ENCODE measurements around the gene LMF2.

The LMF2 gene

DNA sequence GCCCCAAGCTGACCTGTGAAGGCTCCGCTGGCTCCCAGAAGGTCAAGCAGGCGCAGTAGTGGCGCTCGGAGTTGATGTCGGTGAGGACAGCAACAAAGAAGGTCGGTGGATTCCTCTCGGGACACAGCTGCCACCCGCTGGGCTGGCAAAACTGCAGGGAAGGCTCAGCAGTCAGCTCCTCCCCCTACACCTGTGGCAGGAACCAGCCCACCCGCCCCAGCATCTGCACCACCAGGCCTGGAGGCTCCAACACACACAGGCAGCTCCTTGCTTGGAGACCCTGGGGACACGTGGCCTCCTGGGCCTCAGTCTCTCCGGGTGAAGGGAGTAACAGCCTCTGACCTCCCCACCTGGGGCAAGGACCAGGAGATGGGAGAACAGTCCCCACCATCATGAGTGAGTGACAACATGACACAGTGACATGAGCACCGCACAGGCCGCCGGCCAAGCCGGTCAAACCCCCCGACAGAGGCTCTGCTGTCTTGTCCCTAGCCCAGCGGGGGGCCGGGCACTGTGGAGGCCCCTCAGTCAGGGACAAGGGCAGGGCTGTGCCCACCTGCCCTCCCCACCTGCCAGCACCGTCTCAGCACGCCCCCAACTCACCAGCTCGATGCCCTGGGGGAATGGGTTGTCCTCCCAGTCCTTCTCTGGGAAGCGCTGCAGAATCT is 39.6 kb downstream of the LMF2 start:
- no peak for DNase-seq (ENCODE audit: low read depth in 2 of 2, low spot score in 1 of 2)

DNA sequence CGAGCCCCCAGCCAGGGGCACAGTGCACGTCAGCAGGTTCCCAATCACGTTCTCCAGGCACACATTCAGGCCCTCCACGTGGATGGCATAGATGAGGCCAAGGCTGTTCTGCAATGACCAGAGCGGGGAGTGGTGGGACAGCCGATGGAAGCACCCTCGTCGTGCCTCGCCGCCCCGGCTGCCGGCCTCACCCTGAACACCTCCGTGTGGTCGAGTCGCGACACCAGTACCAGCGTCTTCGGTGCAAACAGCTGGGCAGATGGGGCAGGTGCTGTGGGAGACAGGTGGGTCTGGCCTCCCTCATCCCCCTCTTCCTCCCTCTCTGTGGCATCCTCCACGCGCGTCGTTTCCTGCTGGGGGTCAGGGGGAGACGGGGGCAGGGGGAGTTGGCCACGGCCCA is 40.2 kb downstream of the LMF2 start:
- no peak for DNase-seq (ENCODE audit: low read depth in 2 of 2, low spot score in 1 of 2)

DNA sequence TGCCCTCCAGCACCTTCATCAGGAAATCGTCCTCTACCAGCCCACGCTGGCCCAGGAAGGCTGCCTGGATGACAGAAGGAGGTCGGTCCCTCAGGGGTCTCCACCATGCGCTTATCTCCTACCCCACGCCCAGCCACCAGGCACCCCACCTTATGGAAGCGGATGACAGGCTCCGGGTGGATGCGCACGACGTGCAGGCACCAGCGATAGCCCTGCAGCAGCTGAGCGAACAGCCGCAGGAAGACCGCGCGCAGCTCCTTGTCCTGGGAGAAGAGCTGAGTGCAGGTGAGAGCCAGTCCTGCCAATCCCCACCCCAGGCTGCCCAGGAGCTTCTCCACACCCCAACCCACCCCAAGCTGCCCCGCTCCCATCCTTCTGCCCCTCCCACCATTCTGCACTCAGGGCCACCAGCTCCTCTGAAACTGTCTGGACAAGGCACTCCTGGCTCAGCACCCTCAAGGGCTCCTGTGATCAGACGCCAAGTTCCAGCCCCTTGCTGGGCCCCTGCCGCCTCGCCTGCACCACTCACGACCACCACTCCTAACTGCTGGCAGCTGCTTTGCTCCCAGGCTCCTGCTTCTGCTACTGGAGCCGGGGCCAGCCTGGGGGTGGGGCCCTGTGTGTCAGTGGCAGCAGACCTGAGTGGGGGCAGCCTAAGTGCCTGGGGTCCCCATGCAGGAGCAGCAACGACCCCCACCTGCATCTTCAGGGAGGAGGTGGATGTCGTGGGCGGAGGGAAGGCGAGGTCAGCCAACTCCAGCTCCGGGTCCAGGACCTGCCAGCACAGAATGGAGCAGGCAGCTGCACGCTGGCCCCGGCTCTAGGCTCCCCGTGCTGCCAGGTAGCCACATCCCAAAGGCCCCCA is 42.2 kb downstream of the LMF2 start:
- no peak for DNase-seq (ENCODE audit: low read depth in 2 of 2, low spot score in 1 of 2)

DNA sequence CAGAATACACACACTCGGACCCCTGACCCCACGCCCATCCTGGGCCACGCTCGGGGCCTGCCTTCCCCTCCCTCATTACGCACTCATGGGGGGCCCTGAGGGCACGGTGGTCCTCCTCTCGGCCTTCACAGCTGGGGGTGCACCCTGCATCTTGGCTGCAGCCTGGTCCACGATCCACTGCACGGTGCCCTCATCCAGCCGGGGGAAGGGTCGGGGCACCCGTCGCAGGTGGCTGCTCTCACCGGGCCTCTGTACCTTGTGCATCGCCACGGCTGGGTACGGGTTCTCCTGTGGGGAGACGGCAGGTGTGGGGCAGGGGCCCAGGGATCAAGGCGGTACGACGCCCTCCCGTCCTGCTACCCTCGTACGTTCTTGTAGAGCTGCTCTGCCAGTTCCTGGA is 43.1 kb downstream of the LMF2 start:
- DNase-seq (ENCODE audit: low read depth in 2 of 2, low spot score in 1 of 2), result no peak

DNA sequence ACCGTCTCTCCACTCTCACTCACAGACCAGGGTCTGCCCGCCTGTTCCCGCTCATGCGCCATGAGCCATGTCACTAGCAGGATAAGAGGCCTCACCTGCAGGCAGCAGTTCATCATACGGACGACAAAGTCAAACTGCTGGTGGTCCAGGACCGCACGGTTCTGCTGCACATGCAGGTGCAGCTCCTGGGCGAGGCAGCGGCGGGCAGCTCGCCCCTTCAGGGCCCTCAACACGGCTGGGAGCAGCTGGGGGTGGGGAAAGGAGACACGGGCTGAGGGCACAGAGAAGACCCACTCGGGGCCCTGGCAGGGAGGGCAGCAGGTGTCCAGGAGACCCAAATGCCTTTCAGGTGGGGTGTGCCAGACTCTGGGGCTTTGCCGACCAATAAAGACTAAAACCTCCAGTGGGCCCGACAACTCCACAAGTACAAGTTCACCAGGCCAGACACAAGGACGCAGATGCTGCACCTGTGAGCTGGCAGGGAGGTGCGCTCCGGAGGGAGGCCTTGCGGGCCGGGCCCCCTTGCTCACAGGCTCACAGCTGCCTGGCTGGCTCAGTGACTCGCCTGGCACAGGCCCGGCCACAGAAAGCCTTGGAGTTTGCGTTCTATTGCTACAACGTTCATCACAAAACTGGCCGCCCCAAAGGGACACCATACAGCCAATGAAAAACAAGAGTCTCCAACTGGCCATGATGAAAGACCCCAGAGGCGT is 44.2 kb downstream of the LMF2 start:
- DNase-seq (ENCODE audit: low read depth in 2 of 2, low spot score in 1 of 2), result no peak

DNA sequence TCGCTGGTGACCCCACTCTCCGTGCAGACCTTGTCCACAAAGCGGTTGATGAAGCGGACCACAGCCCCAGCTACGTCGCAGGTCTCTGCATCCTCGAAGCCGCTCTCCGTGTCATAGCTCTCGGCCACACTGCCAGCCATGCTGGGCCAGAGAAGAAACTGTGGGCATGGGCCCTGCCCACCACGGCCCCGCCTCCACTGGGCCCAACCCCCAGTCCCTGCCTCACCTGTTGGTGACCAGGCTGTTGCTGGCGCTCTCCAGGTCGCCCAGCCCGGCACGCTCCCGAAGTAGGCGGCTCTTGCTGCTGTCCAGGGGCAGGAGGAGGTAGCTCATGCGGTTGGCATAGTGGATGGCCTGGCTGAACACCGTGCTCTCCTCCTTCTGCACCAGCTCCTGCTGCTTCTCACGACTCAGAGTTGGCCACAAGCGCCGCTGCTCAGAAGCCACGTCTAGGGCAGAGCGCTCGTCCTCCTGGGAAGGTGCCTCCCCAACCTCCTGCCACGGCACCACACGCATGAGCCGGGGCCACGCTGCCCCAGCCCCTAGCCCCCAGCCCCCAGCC is 45.4 kb downstream of the LMF2 start:
- no peak for DNase-seq (ENCODE audit: low read depth in 2 of 2, low spot score in 1 of 2)

DNA sequence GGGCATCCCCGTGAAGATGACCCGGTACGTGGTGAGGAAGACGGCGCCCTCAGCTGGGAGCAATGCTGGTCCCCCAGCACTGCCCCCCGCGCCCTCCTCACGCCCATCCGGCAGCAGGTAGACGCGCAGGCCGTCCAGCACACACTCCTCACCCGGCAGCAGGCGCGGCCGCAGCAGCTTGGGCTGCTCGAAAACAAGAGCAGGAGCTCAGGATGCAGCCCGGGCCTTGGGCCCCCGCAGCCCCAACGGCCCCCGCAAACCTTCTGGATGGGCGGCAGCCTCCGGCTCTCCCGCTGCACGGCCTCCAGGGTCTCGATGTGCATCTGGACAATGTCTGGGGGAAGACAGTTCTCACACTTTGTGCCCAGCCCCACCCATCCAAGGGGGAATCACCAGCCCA is 46.0 kb downstream of the LMF2 start:
- DNase-seq (ENCODE audit: low read depth in 2 of 2, low spot score in 1 of 2), result no peak

DNA sequence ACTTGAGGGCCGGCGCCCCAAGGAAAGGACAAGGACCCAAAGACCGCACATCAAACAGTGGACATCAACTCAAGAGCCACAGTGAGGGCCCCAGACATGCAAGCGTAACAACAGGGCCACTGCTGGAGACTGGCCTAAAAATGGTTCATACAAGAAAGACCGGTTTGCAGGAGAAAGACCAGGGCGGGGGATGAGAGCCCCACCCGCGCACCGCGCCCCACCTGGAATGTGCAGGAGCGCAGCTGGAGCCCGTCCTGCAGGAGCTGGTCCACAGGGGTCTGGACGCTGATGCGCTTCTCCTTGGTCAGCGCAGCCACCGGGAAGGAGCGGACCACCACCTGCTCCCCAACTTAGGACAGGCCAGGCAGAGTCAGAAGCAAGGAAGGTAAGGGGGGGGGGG is 46.6 kb downstream of the LMF2 start:
- DNase-seq (ENCODE audit: low read depth in 2 of 2, low spot score in 1 of 2), result no peak

DNA sequence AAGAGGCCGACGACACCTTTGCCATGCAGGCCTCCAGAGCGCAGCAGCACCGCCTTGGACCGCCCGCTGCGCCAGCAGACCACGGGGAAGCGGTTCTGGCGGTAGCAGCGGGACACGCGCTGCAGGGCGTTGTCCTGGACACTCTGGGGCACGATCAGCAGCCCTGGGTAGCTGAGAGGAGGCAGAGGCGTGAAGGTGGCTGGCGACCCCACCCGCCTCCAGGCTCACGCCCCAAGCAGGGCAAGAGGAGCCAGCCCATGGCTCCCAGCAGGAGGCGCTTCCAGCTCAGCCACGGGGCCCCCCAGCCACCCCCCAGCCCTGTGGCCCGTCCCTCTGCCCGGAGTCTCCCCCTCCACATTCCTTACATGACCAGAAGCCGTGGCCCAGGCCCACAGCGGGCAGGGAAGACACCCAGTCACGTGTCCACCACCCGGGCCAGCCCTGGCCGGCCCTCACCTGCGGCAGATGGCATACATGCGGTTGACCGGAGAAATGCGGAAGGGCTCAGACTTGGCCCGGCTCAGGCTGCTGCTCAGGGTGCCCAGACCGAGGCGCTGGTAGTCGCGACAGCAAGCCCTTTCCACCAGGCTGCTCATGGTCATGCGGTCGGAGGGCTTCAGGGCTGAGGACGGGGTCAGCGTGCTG is 47.9 kb downstream of the LMF2 start:
- DNase-seq (ENCODE audit: low read depth in 2 of 2, low spot score in 1 of 2), result no peak

DNA sequence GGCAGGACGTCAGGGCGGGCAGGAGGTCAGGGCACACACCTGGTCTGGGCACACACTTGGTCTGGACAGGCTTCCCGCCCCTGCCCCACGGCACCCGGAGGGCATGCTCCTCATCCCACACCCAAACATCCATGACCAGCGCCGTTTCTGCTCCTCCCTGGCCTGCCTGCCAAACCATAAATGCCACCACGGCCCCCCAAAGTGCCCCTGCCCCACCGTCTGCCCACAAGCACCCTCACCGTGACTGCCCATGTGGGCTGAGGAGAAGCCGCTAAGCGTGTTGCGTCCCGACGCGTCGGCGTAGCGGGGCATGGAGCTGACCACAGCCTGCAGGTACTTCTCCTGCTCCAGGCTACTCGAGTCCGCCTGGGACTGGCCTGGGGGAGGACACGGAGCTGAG is 48.5 kb downstream of the LMF2 start:
- no peak for DNase-seq (ENCODE audit: low read depth in 2 of 2, low spot score in 1 of 2)

DNA sequence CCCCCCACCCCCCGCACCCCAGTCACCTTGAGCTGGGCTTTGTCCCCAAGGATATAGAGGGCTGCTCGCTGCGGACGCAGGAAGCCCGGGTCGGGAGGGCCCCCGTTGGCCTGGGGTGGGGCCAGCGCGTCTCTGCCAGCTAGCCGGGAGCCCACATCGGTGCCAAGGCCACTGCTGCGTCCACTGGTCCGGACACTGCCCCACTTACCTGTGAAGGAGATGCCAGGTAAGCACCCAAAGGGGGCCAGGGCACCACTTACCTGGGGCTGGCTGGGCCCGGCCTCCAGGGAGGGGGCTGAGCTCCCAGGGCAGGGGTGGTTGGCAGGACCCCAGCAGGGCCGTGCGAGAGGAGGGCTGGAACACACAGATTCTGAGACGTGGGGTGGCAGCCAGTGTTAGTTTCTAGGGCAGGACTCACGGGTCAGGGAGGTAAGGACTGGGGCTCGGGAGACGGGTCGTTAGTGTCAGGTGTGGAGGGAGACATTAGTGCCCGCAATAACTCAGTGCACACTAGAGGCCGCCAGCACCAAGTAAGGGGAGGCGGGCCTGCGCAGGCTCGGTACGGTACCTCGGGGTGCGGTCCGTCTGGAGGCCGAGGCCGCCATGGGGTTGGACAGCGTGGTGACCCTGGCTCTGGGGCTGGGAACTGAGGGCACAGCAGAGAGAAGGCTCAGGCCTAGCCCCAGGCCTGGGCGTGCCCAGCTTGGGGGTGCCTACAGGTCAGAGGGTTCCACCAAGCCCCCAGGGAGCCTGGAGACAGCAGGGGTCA is 50.9 kb downstream of the LMF2 start:
- no peak for DNase-seq (ENCODE audit: low read depth in 2 of 2, low spot score in 1 of 2)

DNA sequence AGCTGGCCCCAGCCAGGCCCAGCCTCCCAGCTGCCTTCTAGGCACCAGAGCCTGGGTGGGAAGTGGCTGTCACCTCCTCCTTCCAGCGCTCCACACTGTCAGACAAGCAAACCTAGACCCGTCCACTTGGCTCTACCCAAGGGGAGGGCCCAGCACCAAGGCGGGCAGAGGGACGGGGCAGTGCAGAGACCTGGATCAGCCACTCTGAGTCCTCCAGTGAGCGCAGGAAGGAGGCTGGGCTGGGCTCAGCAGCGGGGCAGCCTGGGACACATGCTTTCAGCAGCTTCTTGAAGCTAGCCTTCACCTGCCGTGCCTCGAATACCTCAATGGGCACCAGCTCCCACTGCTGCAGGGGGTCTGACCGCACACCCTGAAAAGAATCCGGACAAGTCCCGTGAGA is 51.5 kb downstream of the LMF2 start:
- DNase-seq (ENCODE audit: low read depth in 2 of 2, low spot score in 1 of 2), result no peak

DNA sequence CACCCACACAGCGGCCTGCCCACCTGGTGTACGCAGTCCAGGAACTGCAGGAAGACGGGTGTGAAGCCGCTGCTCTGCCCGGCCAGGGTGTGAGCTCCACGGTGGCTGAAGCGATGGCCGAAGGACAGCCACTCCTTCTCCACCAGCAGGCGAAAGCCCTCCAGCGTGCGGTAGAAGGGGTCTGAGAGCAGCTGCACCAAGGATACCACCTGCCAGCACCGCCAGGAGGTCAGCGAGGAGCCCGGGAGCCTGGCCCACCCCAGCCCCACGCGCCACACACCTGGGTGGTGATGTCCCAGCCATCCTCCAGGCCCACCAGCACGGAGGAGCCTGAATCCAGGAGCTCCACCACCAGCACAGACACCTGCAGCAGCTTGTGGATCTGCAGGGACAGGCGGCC is 52.3 kb downstream of the LMF2 start:
- no peak for DNase-seq (ENCODE audit: low read depth in 2 of 2, low spot score in 1 of 2)

DNA sequence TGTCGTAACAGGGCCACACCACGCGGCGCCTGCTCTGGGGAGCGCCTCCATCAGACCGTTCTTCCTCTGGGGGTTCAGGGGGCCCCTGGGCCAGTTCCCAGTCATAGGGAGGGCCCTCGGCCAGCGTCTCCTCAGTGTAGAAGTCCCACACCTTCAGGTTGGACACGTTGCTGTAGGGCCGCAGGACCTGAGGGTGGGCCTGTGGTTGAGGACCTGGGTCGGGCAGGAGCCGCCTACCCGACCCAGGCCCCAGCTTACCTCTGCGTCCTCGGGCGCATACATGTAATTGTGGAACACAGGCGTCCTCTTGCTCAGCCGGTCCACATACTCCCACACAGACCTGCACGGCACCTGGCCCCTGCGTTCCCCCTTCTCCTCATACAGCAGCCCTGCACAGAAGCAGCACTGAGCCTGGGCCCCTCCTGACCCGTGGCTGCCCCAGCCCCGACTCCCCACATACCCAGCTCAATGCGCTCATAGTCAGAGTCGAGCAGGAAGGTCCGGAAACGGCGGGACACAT is 52.9 kb downstream of the LMF2 start:
- DNase-seq (ENCODE audit: low read depth in 2 of 2, low spot score in 1 of 2), result no peak

Data from stimulated activated CD8-positive, alpha-beta memory T cell treated with anti-CD3 and anti-CD28 coated beads, Interleukin-4, amount 100 ng/mL, for 1 hour (primary cell).